ENCODE measurements around the gene IGSF23. TPM values are rescaled to one million over a fixed set of nuclear protein-coding genes. Genes with fewer than 3 reads are reported as not detected.

IGSF23 gene
- total RNA-seq, 6 experiments from 2014 or later, result not detected

GRCh38 chr19:44646049-44646416 lies 32.7 kb downstream of the IGSF23 start:
- peaks cover 19% of the 10 kb centered on the region; the same call in 1 of the 2 replicates for H3K36me3 Mint-ChIP-seq (ENCODE audit: low read depth)
- no peaks in the 10 kb centered on the region for H3K9me3 Mint-ChIP-seq
- DNase-seq, result no peak
- H3K4me3 Mint-ChIP-seq, result 0 out of 2 replicates have a peak overlapping the region, but pooled peaks have one; percentile 17
- H3K4me1 Mint-ChIP-seq (ENCODE audit: low read depth), result peaks cover 22% of the 10 kb centered on the region
- no peak overlapping the region for H3K27ac Mint-ChIP-seq
- H3K27me3 Mint-ChIP-seq (ENCODE audit: insufficient read depth), result no peaks in the 10 kb centered on the region; the same call in none of the 2 replicates
- no peak for TF ChIP-seq CTCF (IDR thresholded peaks at IDR 0.05)

GRCh38 chr19:44647144-44647543 lies 33.8 kb downstream of the IGSF23 start:
- Mint-ChIP-seq H3K4me3 (no peak overlapping the region), H3K36me3 (ENCODE audit: low read depth) (peaks cover 25% of the 10 kb centered on the region; the same call in 1 of the 2 replicates)
- no peak for DNase-seq

GRCh38 chr19:44648631-44649251 lies 35.4 kb downstream of the IGSF23 start:
- Mint-ChIP-seq H3K4me3 (no peak overlapping the region), H3K27me3 (ENCODE audit: insufficient read depth) (no peaks in the 10 kb centered on the region; the same call in 1 of the 2 replicates), H3K4me1 (ENCODE audit: low read depth) (peaks cover 16% of the 10 kb centered on the region), H3K36me3 (ENCODE audit: low read depth) (peaks cover 32% of the 10 kb centered on the region; the same call in 1 of the 2 replicates), H3K9me3 (no peaks in the 10 kb centered on the region), H3K27ac (peak overlapping the region; percentile 32)
- TF ChIP-seq CTCF (IDR thresholded peaks at IDR 0.05), result no peak
- peak; percentile 19 for DNase-seq

More at GRCh38 chr19:44647144-44647543, 33.8 kb downstream of the IGSF23 start:
- Mint-ChIP-seq H3K9me3 (no peaks in the 10 kb centered on the region), H3K27ac (no peak overlapping the region), H3K4me1 (ENCODE audit: low read depth) (peaks cover 16% of the 10 kb centered on the region), H3K27me3 (ENCODE audit: insufficient read depth) (no peaks in the 10 kb centered on the region; the same call in none of the 2 replicates)
- TF ChIP-seq CTCF (IDR thresholded peaks at IDR 0.05), result no peak

DNA sequence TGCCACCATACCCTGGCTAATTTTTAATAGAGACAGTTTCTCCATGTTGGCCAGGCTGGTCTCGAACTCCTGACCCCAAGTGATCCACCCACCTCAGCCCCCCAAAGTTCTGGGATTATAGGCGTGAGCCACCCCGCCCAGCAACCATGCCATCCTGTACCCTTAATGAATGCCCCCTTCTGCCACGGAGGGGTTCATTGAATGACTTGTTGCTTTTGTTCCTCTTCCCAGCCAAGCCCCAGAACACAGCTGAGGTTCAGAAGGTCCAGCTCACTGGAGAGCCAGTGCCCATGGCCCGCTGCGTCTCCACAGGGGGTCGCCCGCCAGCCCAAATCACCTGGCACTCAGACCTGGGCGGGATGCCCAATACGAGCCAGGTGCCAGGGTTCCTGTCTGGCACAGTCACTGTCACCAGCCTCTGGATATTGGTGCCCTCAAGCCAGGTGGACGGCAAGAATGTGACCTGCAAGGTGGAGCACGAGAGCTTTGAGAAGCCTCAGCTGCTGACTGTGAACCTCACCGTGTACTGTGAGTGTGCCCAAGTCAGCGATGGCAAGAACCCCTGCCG lies 36.3 kb downstream of the IGSF23 start:
- Mint-ChIP-seq H3K4me3 (no peak overlapping the region), H3K36me3 (ENCODE audit: low read depth) (peaks cover 36% of the 10 kb centered on the region; the same call in 1 of the 2 replicates), H3K9me3 (no peaks in the 10 kb centered on the region), H3K4me1 (ENCODE audit: low read depth) (peaks cover 16% of the 10 kb centered on the region), H3K27ac (no peak overlapping the region), H3K27me3 (ENCODE audit: insufficient read depth) (no peaks in the 10 kb centered on the region; the same call in 1 of the 2 replicates)
- no peak for DNase-seq
- TF ChIP-seq CTCF (IDR thresholded peaks at IDR 0.05), result no peak

GRCh38 chr19:44653343-44653742 lies 40.0 kb downstream of the IGSF23 start:
- Mint-ChIP-seq H3K27me3 (ENCODE audit: insufficient read depth) (no peaks in the 10 kb centered on the region), H3K27ac (no peak overlapping the region), H3K9me3 (no peaks in the 10 kb centered on the region), H3K4me1 (ENCODE audit: low read depth) (peaks cover 6% of the 10 kb centered on the region), H3K4me3 (no peak overlapping the region), H3K36me3 (ENCODE audit: low read depth) (peaks cover 54% of the 10 kb centered on the region)
- TF ChIP-seq CTCF (IDR thresholded peaks at IDR 0.05), result no peak
- no peak for DNase-seq
